ENCODE results near the gene TMEM150C. TPM values are rescaled to one million over a fixed set of nuclear protein-coding genes. Genes with fewer than 3 reads are reported as not detected.

Gene TMEM150C
- total and polyA plus RNA-seq, 9 donors = 13.5 to 48.8 (median 31.4) TPM

GRCh38 chr4:82495666-82496065 lies 66.1 kb downstream of the TMEM150C start:
- Histone ChIP-seq H3K9me3 (no peaks in the 10 kb centered on the region), H3K36me3 (no peaks in the 10 kb centered on the region), H3K27me3 (no peaks in the 10 kb centered on the region), H3K4me3 (no peak overlapping the region), H3K4me1 (ENCODE audit: insufficient read depth) (no peaks in the 10 kb centered on the region), H3K27ac (no peak overlapping the region)
- no peak for TF ChIP-seq POLR2A (IDR thresholded peaks at IDR 0.05)
- TF ChIP-seq EP300 (IDR thresholded peaks at IDR 0.05) = no peak
- no peak for TF ChIP-seq CTCF (IDR thresholded peaks at IDR 0.05)
- 93 to 95% (median 95%) methylated on average over 4 of the region's 4 CpGs for WGBS, 3 donors
- DNase-seq = no peak
- intact Hi-C loops (cut with DNase I) = no loop called here

- WGBS, 3 donors = 83 to 92% (median 87%) methylated on average over 2 of the region's 2 CpGs
- H3K27ac ChIP-seq = no peak overlapping the region
- H3K27me3 ChIP-seq = no peaks in the 10 kb centered on the region
- no peaks in the 10 kb centered on the region for H3K36me3 ChIP-seq
- DNase-seq = no peak
- H3K4me1 ChIP-seq (ENCODE audit: insufficient read depth) = peaks cover 2% of the 10 kb centered on the region
- TF ChIP-seq POLR2A (IDR thresholded peaks at IDR 0.05) (no peak), EP300 (IDR thresholded peaks at IDR 0.05) (no peak), CTCF (IDR thresholded peaks at IDR 0.05) (no peak)
- intact Hi-C loops (cut with DNase I) = no loop called here
- no peaks in the 10 kb centered on the region for H3K9me3 ChIP-seq
- H3K4me3 ChIP-seq = no peak overlapping the region
Measured at GRCh38 chr4:82493721-82494425, 67.9 kb downstream of the TMEM150C start.

GRCh38 chr4:82491251-82491960 lies 70.4 kb downstream of the TMEM150C start:
- no peak overlapping the region for H3K27ac ChIP-seq
- H3K36me3 ChIP-seq = no peaks in the 10 kb centered on the region
- no peak for DNase-seq
- TF ChIP-seq EP300 (IDR thresholded peaks at IDR 0.05) (no peak), POLR2A (IDR thresholded peaks at IDR 0.05) (no peak), CTCF (IDR thresholded peaks at IDR 0.05) (no peak)
- H3K27me3 ChIP-seq = no peaks in the 10 kb centered on the region
- H3K9me3 ChIP-seq = no peaks in the 10 kb centered on the region
- intact Hi-C loops (cut with DNase I) = no loop called here
- H3K4me3 ChIP-seq = no peak overlapping the region
- 91 to 94% (median 92%) methylated on average over 10 of the region's 10 CpGs for WGBS, 3 donors
- H3K4me1 ChIP-seq (ENCODE audit: insufficient read depth) = peaks cover 2% of the 10 kb centered on the region

GRCh38 chr4:82489987-82490386 lies 71.8 kb downstream of the TMEM150C start:
- intact Hi-C loops (cut with DNase I) = no loop called here
- WGBS, 3 donors = 16 to 23% (median 16%) methylated on average over 8 of the region's 8 CpGs
- no peak overlapping the region for H3K27ac ChIP-seq

More at GRCh38 chr4:82489987-82490386, 71.8 kb downstream of the TMEM150C start:
- no peak overlapping the region for H3K4me3 ChIP-seq
- H3K9me3 ChIP-seq = no peaks in the 10 kb centered on the region
- TF ChIP-seq CTCF (IDR thresholded peaks at IDR 0.05) (no peak), EP300 (IDR thresholded peaks at IDR 0.05) (no peak), POLR2A (IDR thresholded peaks at IDR 0.05) (no peak)
- no peak for DNase-seq
- H3K36me3 ChIP-seq = no peaks in the 10 kb centered on the region
- peaks cover 2% of the 10 kb centered on the region for H3K4me1 ChIP-seq (ENCODE audit: insufficient read depth)
- no peaks in the 10 kb centered on the region for H3K27me3 ChIP-seq
